Measurements from ENCODE around the gene FECH.

DNA sequence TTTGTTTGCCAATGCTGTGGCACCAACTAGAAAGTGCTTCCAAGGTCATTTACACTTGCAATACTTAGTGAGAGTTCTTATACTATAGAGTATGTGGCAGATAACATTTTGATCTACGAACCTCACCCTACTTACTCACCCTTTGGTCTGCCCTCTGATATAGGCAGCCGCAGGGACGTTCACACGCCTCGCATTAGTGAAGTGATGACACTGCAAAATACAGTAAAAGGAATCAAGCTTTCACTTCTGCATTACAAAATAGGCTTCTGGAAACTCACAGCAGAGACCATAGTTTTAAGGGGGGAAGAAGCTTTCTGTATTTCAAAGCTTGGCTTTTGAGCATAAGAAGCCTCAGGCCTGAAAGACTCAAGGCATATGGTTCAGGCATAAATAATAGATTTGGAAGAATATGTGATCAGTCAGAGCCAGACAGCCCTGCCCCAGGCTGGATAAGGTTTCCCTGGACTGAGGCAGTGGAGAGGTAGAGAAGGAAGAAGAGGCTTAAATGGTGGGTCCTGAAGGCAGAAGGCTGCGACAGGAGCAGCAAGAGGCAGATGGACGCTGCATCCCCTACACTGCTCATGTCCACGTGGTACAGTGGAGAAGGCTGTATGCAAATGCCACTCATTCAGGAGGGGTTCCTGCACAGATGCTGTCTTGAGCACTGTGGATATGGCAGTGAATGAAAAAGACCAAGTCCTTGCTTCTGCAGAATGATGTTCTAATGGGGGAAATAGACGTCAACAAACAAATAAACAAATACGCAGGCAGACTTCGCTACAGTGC lies 63.1 kb downstream of the FECH start:
- TF ChIP-seq, protein P1, sequence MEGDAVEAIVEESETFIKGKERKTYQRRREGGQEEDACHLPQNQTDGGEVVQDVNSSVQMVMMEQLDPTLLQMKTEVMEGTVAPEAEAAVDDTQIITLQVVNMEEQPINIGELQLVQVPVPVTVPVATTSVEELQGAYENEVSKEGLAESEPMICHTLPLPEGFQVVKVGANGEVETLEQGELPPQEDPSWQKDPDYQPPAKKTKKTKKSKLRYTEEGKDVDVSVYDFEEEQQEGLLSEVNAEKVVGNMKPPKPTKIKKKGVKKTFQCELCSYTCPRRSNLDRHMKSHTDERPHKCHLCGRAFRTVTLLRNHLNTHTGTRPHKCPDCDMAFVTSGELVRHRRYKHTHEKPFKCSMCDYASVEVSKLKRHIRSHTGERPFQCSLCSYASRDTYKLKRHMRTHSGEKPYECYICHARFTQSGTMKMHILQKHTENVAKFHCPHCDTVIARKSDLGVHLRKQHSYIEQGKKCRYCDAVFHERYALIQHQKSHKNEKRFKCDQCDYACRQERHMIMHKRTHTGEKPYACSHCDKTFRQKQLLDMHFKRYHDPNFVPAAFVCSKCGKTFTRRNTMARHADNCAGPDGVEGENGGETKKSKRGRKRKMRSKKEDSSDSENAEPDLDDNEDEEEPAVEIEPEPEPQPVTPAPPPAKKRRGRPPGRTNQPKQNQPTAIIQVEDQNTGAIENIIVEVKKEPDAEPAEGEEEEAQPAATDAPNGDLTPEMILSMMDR (IDR thresholded peaks at IDR 0.05) = no peak
- no peak for TF ChIP-seq POLR2A (IDR thresholded peaks at IDR 0.05)

Measured in testis (tissue), 2 donors.